ENCODE data around the gene SCG5.

The SCG5 gene

DNA sequence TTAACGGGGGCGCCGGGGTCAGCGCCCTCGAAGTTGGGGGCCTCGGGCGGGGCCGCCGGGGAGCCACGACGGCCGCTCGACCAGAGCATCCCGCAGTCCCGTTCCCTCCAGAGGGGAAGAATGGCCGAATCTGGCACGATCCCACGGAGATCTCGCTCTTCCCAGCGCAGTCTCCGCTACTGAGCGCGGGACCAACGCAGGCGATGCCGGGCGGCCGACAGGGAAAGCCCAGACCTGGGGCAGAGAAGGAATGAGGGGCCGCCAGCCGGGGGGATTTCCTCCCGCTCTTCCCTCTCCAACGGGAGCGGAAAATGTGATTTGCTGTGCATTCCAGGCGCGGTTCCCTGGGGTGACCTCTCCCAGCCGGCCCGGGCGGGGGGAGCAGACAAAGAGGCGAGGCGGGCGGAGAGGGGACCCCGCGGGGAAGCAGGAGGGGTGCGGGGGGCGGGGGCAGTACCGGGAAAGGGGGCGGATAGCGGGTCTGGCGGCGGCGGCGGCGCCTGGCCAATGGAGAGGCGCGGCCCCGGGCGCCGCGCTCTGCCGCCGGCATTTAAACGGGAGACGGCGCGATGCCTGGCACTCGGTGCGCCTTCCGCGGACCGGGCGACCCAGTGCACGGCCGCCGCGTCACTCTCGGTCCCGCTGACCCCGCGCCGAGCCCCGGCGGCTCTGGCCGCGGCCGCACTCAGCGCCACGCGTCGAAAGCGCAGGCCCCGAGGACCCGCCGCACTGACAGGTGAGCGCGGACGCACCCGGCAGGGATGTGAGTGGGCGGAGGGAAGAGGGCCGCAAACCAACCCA lies 76.1 kb downstream of the SCG5 start, which contains the start of gene GREM1:
Gene GREM1 (plus strand): TSS at position 579 of the 801 bp plus-strand sequence. CDS start 12,687 bp downstream, outside the sequence.
- H3K9me3 Mint-ChIP-seq: no peaks in the 10 kb centered on the region
- H3K27ac Mint-ChIP-seq: no peak within 1 kb of the TSS
- H3K27me3 Mint-ChIP-seq (ENCODE audit: low read depth): peaks cover 87% of the 10 kb centered on the region
- no peak within 1 kb of the TSS for H3K4me3 Mint-ChIP-seq
- no peaks in the 10 kb centered on the region for H3K36me3 Mint-ChIP-seq (ENCODE audit: low read depth)
- peaks cover 7% of the 10 kb centered on the region for H3K4me1 Mint-ChIP-seq (ENCODE audit: low read depth)

DNA sequence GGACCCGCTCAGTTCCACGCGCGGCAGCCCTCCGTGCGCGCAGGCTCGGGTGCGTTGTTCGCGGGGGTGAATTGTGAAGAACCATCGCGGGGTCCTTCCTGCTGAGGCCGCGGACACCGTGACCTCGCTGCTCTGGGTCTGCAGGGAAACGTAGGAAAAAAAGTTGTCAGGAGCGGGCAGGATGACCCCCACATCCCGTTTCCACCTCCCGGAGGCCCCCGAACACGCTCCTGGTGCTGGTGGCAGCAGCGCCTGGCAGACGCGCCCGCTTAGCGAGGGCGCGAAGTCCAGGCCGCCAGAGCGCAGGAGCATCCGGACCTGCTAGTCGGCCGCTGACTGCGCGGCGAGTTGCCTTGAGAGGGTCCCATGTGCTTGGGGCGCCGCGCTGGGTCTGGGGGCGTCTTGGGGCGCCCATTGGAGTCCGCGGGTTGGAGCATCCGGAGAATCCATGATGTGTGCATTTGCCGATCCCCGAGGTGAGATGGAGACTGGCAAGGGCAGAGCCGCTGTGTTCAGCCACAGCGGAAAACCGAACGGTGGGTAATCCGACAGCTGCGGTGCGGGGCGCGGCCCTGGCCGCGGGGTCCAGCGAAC lies 76.8 kb downstream of the SCG5 start:
- Mint-ChIP-seq H3K27ac (no peak overlapping the region), H3K9me3 (no peaks in the 10 kb centered on the region), H3K4me1 (ENCODE audit: low read depth) (peaks cover 10% of the 10 kb centered on the region), H3K27me3 (ENCODE audit: low read depth) (peaks cover 88% of the 10 kb centered on the region), H3K36me3 (ENCODE audit: low read depth) (no peaks in the 10 kb centered on the region), H3K4me3 (no peak overlapping the region)

DNA sequence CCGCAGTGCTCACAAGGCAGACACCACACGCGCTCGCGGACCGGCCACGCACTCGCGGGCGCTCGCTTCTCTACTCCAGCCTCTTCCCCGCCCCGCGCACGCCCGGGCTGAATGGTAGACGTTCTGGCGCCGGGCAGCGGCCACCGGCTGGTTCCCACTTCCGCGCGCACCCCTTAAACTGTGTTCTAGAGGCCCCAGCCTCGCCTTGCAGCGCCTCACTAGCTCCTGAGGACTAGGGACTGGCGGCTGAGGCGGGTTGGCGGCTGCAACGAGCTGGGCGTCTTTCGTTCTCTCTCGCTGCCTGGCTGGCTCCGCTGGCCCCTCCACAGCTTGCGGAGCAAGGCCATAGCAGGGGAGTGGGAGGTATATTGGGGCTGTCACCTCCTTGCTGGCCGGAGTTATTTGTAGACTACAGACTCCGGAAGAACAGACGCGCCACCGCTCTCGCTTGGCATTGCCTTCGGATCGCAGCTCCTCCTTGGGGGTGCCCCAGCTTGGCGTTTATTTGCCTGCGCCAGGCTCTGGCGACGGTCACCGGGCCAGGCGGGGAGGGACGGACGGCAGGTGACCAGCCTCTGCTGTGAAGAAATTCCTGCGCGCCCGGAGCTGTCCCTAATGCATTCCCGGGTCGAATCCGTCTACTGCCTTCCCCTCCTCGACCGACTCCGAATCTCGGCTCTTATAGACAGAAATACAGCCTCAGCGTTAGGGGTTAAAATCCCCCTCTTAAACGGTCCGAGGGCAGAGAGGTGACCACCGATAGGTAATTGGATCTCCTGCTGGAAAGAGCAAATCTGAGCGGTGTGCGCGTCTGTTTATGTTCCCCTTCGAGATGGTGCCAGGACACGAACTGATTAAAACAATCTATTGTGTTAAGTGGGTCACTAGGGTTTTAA lies 77.6 kb downstream of the SCG5 start:
- H3K27ac Mint-ChIP-seq: peak overlapping the region; percentile 42
- H3K4me1 Mint-ChIP-seq (ENCODE audit: low read depth): peaks cover 10% of the 10 kb centered on the region
- no peaks in the 10 kb centered on the region for H3K9me3 Mint-ChIP-seq
- H3K4me3 Mint-ChIP-seq: peak overlapping the region; percentile 16
- H3K27me3 Mint-ChIP-seq (ENCODE audit: low read depth): peaks cover 81% of the 10 kb centered on the region
- H3K36me3 Mint-ChIP-seq (ENCODE audit: low read depth): no peaks in the 10 kb centered on the region

DNA sequence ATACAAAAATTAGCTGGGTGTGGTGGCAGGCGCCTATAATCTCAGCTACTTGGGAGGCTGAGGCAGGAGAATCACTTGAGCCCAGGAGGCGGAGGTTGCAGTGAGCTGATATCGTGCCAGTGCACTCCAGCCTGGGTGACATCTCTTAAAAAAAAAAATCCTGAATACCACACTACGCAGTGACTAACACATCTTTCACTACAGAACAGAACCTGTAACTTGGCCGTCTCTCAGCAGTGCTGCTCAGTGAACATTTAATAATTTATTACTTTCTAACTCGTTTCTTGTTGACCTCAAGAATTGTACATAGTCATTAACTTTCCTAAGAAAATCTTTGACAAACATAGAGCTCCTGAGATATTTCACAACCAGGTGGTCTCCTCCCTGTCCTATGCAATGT lies 80.1 kb downstream of the SCG5 start:
- Mint-ChIP-seq H3K27ac (no peak overlapping the region), H3K36me3 (ENCODE audit: low read depth) (no peaks in the 10 kb centered on the region), H3K4me3 (no peak overlapping the region), H3K27me3 (ENCODE audit: low read depth) (peaks cover 74% of the 10 kb centered on the region), H3K4me1 (ENCODE audit: low read depth) (peaks cover 9% of the 10 kb centered on the region), H3K9me3 (peaks cover 7% of the 10 kb centered on the region)

DNA sequence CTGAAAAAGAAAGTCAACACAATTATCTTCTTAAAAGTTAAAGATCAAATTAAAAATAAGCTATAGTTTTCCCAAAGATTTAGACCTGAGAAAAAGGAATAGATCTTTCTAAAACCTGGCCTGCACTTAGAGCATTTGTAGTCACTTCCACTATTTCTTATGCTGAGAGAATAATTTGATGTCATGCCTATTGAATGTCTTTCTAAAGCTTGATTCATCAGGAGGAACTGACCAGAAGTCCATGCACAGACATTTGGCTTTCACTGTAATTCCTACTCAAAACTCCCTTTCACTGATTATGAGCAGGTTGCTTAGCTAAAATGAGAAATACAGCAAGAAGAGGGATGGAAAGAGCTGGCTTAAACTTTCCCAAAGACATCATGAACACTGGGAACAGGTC lies 80.6 kb downstream of the SCG5 start:
- H3K9me3 Mint-ChIP-seq: peaks cover 9% of the 10 kb centered on the region
- no peak overlapping the region for H3K27ac Mint-ChIP-seq
- peaks cover 5% of the 10 kb centered on the region for H3K4me1 Mint-ChIP-seq (ENCODE audit: low read depth)
- peaks cover 71% of the 10 kb centered on the region for H3K27me3 Mint-ChIP-seq (ENCODE audit: low read depth)
- no peaks in the 10 kb centered on the region for H3K36me3 Mint-ChIP-seq (ENCODE audit: low read depth)
- no peak overlapping the region for H3K4me3 Mint-ChIP-seq

DNA sequence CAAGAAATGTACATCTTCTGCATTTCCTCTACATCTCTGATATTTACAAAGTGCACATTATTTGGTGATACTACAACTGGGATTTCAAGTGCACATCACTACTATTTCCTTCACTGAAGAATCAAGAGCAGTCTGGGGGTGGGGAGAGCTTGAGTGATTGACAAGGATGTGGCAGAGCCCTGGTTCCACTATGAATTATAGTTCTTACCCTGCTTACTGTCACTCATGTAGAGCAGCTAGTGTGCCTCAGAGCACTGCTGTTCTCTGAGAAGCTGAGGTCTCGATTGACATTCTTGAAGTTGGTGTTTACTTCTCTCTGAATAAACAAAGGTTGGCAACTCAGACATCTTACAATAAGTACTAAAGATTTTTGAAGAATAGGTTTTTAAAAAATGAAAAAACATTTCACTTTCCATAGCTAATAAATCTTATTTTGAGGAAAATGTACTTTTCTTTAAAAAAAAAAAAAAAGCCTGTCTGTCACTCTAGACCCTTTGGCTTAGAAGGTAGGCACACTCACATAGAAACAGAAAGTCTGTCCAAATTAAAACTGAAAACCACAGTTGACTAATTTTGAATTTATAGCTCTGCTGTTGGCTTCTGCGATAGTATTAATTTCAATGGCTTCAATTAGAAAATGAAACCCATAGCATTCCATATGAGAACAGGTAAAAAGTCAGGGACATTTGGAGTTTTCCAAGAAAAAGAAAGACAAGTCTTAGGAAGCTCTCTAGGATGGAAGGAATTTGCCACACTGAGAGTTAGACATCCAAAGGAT lies 81.8 kb downstream of the SCG5 start:
- Mint-ChIP-seq H3K9me3 (peaks cover 9% of the 10 kb centered on the region), H3K27me3 (ENCODE audit: low read depth) (peaks cover 69% of the 10 kb centered on the region), H3K4me1 (ENCODE audit: low read depth) (peaks cover 5% of the 10 kb centered on the region), H3K4me3 (no peak overlapping the region), H3K36me3 (ENCODE audit: low read depth) (no peaks in the 10 kb centered on the region), H3K27ac (no peak overlapping the region)

DNA sequence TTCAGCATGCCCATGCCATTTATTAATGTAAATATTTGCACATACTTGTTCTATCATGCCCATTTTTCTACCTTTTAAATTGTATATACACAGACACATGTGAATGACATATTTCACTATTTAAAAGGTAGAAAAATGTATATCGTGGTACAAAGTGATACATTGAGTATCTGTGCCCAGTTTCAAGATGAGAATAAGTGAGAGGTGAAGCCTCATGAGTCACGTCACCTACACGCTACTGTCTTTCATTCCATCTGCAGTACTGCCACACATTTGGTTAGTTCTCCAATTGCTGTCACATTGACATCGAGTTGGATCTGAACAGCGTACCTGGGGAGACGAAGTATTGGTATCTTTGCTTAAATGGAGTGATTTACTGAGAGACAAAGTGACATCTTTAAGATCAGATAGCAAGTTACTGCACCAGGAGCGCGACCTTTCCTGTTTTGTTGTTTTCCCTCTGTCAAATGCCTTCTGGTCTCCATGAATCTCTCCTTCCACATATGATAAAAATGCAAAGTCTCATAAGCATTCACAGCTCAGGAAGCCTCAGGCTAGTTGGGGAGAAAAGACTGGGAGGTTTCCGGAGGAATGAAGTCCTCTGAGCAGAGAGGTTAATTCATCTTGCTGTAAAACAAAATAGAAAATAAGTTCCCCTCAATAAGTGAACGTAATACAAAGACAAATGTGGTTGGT lies 88.3 kb downstream of the SCG5 start:
- H3K4me3 Mint-ChIP-seq: no peak overlapping the region
- H3K27me3 Mint-ChIP-seq (ENCODE audit: low read depth): peaks cover 67% of the 10 kb centered on the region
- no peaks in the 10 kb centered on the region for H3K4me1 Mint-ChIP-seq (ENCODE audit: low read depth)
- H3K9me3 Mint-ChIP-seq: peaks cover 9% of the 10 kb centered on the region
- H3K27ac Mint-ChIP-seq: no peak overlapping the region
- no peaks in the 10 kb centered on the region for H3K36me3 Mint-ChIP-seq (ENCODE audit: low read depth)

DNA sequence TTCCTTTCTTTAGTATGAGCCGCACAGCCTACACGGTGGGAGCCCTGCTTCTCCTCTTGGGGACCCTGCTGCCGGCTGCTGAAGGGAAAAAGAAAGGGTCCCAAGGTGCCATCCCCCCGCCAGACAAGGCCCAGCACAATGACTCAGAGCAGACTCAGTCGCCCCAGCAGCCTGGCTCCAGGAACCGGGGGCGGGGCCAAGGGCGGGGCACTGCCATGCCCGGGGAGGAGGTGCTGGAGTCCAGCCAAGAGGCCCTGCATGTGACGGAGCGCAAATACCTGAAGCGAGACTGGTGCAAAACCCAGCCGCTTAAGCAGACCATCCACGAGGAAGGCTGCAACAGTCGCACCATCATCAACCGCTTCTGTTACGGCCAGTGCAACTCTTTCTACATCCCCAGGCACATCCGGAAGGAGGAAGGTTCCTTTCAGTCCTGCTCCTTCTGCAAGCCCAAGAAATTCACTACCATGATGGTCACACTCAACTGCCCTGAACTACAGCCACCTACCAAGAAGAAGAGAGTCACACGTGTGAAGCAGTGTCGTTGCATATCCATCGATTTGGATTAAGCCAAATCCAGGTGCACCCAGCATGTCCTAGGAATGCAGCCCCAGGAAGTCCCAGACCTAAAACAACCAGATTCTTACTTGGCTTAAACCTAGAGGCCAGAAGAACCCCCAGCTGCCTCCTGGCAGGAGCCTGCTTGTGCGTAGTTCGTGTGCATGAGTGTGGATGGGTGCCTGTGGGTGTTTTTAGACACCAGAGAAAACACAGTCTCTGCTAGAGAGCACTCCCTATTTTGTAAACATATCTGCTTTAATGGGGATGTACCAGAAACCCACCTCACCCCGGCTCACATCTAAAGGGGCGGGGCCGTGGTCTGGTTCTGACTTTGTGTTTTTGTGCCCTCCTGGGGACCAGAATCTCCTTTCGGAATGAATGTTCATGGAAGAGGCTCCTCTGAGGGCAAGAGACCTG lies 89.5 kb downstream of the SCG5 start:
- peaks cover 8% of the 10 kb centered on the region for H3K9me3 Mint-ChIP-seq
- H3K4me1 Mint-ChIP-seq (ENCODE audit: low read depth): no peaks in the 10 kb centered on the region
- peaks cover 63% of the 10 kb centered on the region for H3K27me3 Mint-ChIP-seq (ENCODE audit: low read depth)
- no peak overlapping the region for H3K4me3 Mint-ChIP-seq
- no peak overlapping the region for H3K27ac Mint-ChIP-seq
- no peaks in the 10 kb centered on the region for H3K36me3 Mint-ChIP-seq (ENCODE audit: low read depth)

DNA sequence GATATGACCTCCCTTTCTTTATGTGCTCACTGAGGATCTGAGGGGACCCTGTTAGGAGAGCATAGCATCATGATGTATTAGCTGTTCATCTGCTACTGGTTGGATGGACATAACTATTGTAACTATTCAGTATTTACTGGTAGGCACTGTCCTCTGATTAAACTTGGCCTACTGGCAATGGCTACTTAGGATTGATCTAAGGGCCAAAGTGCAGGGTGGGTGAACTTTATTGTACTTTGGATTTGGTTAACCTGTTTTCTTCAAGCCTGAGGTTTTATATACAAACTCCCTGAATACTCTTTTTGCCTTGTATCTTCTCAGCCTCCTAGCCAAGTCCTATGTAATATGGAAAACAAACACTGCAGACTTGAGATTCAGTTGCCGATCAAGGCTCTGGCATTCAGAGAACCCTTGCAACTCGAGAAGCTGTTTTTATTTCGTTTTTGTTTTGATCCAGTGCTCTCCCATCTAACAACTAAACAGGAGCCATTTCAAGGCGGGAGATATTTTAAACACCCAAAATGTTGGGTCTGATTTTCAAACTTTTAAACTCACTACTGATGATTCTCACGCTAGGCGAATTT lies 91.2 kb downstream of the SCG5 start:
- H3K27me3 Mint-ChIP-seq (ENCODE audit: low read depth): peaks cover 54% of the 10 kb centered on the region
- H3K4me1 Mint-ChIP-seq (ENCODE audit: low read depth): no peaks in the 10 kb centered on the region
- no peak overlapping the region for H3K4me3 Mint-ChIP-seq
- no peaks in the 10 kb centered on the region for H3K9me3 Mint-ChIP-seq
- H3K27ac Mint-ChIP-seq: no peak overlapping the region
- no peaks in the 10 kb centered on the region for H3K36me3 Mint-ChIP-seq (ENCODE audit: low read depth)

DNA sequence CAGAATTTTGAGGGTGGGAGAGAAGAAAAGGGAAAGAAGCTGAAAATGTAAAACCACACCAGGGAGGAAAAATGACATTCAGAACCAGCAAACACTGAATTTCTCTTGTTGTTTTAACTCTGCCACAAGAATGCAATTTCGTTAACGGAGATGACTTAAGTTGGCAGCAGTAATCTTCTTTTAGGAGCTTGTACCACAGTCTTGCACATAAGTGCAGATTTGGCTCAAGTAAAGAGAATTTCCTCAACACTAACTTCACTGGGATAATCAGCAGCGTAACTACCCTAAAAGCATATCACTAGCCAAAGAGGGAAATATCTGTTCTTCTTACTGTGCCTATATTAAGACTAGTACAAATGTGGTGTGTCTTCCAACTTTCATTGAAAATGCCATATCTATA lies 91.8 kb downstream of the SCG5 start:
- Mint-ChIP-seq H3K4me1 (ENCODE audit: low read depth) (no peaks in the 10 kb centered on the region), H3K27ac (no peak overlapping the region), H3K27me3 (ENCODE audit: low read depth) (peaks cover 51% of the 10 kb centered on the region), H3K9me3 (no peaks in the 10 kb centered on the region), H3K4me3 (no peak overlapping the region), H3K36me3 (ENCODE audit: low read depth) (no peaks in the 10 kb centered on the region)

DNA sequence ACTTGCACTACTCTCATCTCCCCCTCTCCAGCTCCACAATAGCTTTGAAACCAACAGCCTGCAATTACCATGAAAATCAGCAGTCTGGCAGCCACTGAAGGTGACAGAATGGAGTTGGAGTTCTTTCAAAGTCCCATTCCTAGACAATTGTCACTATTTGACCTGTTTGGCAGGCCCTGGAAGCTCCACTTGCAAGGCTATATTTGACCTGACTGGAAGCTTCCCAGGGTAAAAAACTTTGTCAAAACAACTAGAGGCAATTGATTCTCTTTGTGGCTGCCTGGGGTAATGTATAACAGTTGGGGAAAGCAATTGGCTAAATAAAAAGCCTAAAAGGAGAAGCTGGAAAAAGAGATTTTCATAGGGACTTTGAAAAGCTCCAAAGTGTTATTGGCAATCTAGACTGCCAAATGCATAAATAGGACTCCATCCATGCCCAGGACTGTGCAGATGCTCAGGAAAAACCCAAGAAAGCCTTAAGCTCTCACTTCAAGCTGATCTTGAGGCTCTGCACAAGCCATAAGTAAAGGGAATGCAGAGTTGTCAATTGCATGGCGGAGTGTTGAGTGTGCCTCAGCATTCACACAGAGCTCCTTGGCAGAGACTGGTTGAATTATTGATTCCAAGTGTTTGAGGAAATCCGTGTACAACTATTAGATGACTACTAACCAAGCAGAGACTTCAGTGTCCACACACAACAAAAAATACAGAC lies 94.6 kb downstream of the SCG5 start:
- Mint-ChIP-seq H3K27me3 (ENCODE audit: low read depth) (peaks cover 44% of the 10 kb centered on the region), H3K4me1 (ENCODE audit: low read depth) (no peaks in the 10 kb centered on the region), H3K27ac (no peak overlapping the region), H3K9me3 (no peaks in the 10 kb centered on the region), H3K4me3 (no peak overlapping the region), H3K36me3 (ENCODE audit: low read depth) (no peaks in the 10 kb centered on the region)

DNA sequence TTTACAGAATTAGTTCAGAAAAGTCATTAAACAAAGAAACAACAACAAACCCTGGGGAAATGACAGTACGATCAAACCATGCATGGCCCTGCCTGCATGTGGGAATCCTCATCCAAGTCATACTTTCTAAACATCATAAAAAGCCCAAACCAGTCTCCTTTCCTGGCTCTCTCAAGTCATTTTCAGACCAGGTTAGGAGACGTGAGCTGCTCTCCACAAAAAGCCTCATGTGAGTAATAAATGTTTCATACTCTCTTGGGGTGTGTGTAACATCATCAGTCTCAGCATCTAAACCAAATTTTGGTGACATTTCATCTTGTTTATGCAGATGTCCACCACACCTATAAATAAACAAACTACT lies 95.2 kb downstream of the SCG5 start:
- Mint-ChIP-seq H3K36me3 (ENCODE audit: low read depth) (no peaks in the 10 kb centered on the region), H3K27me3 (ENCODE audit: low read depth) (peaks cover 41% of the 10 kb centered on the region), H3K4me1 (ENCODE audit: low read depth) (no peaks in the 10 kb centered on the region), H3K9me3 (no peaks in the 10 kb centered on the region), H3K27ac (no peak overlapping the region), H3K4me3 (no peak overlapping the region)

Measured in T-helper 1 cell treated with Interleukin-12 subunit alpha and Interleukin-12 subunit beta and Interleukin-4 antibody, amounts not matched to agents 30 μg/mL and 1 μg/mL, for 36 hours (primary cell).